Smooth muscle cell (in vitro differentiated cells): ENCODE measurements around the gene BTAF1. TPM values are rescaled to one million over a fixed set of nuclear protein-coding genes. Genes with fewer than 3 reads are reported as not detected.
"Not testable (repeated sequence)": the region's sequence is repeated elsewhere in the genome, so short reads cannot be mapped to it uniquely, and the experiment has no call there.

Experiments
- DNase-seq: peaks from one replicate; lab custom pipeline; 2025; ENCODE audit not compliant: unreplicated experiment; lab: John Stamatoyannopoulos, UW
- H2AFZ ChIP-seq: fragments of 200-600 bp; sonication (generic); 2 replicates; pipeline ENCODE4 v1.6.0; 2016; ENCODE audit warnings: antibody characterized with exemption, low read depth, mild to moderate bottlenecking
- H3F3A ChIP-seq: fragments of 200-600 bp; sonication (generic); 2 replicates; pipeline ENCODE4 v1.6.0; 2017; ENCODE audit warnings: antibody characterized with exemption, low read depth
- H3K27ac ChIP-seq: fragments of 200-600 bp; sonication (generic); 2 replicates; pipeline ENCODE4 v1.5.1; 2016; ENCODE audit warnings: low read depth, mild to moderate bottlenecking
- H3K27me3 ChIP-seq: fragments of 200-600 bp; sonication (generic); 2 replicates; pipeline ENCODE4 v1.6.1; 2016; ENCODE audit warnings: low read depth, mild to moderate bottlenecking
- H3K36me3 ChIP-seq: fragments of 200-600 bp; sonication (generic); 2 replicates; pipeline ENCODE4 v1.5.1; 2016; ENCODE audit warnings: low read depth
- H3K4me1 ChIP-seq: fragments of 200-600 bp; sonication (generic); 2 replicates; pipeline ENCODE4 v1.5.1; 2016; ENCODE audit warnings: low read depth
- H3K4me2 ChIP-seq: fragments of 200-600 bp; sonication (generic); 2 replicates; pipeline ENCODE4 v1.6.0; 2016; ENCODE audit warnings: mild to moderate bottlenecking
- H3K4me3 ChIP-seq: fragments of 200-600 bp; sonication (generic); 2 replicates; pipeline ENCODE4 v1.5.1; 2016; ENCODE audit warnings: mild to moderate bottlenecking
- H3K79me2 ChIP-seq: fragments of 200-600 bp; sonication (generic); 2 replicates; pipeline ENCODE4 v1.6.0; 2016; ENCODE audit warnings: low read depth, mild to moderate bottlenecking
- H3K9ac ChIP-seq: fragments of 200-600 bp; sonication (generic); 2 replicates; pipeline ENCODE4 v1.6.0; 2016; ENCODE audit warnings: low read depth
- H3K9me3 ChIP-seq: fragments of 200-600 bp; sonication (generic); replicated peaks from 2 replicates; pipeline ENCODE4 v1.5.1; 2016; ENCODE audit warnings: low read depth
- H4K20me1 ChIP-seq: fragments of 200-600 bp; sonication (generic); 2 replicates; pipeline ENCODE4 v1.6.0; 2016; ENCODE audit warnings: low read depth
- WGBS: methylation state at CpG from one replicate; pipeline ENCODE4 v1.1.7; 2016; ENCODE audit warnings: low lambda C conversion rate; 5-methylcytosine and 5-hydroxymethylcytosine counted together
- polyA plus RNA-seq: library from polyadenylated mRNA; unstranded; fragments of >200 nt; fragmentation: Nextera tagmentation; extraction: Ambion mirVana; gene quantifications from 2 replicates; pipeline ENCODE4 v1.2.1, GENCODE V29; 2016
- total RNA-seq: library from RNA; depleted of rRNA; stranded (reverse); fragments of >200 nt; gene quantifications from 2 replicates; pipeline ENCODE4 v1.2.3, GENCODE V29; 2014
- TF ChIP-seq, protein P1 (sequence below): fragments of 200-600 bp; sonication (generic); IDR thresholded peaks from 2 replicates; pipeline ENCODE4 v1.5.1; 2017; ENCODE audit warnings: borderline replicate concordance, mild to moderate bottlenecking, antibody characterized with exemption; ENCODE audit not compliant: insufficient read depth, poor library complexity, severe bottlenecking

BTAF1 gene
- total and polyA plus RNA-seq, 2 experiments from 2014 or later, result 13.2 to 47.3 TPM

DNA sequence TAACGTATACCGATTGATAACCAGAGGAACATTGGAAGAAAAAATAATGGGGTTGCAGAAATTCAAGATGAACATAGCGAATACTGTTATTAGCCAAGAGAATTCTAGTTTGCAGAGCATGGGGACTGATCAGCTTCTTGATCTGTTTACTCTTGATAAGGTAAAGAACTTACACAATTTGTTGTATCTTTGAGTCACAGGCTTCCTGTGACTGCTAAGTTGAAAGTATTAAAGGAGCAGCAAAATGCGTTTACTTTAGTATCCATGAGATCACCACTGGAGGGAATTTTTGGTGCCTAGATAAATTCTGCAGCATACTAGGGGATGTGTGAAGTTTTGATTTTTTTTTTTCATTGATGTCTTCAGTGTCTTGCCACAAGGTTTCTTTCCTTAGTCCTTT lies 103.6 kb downstream of the BTAF1 start:
- Histone ChIP-seq H3K4me2 (no peak overlapping the region), H3K4me1 (no peaks in the 10 kb centered on the region), H3K79me2 (no peaks in the 10 kb centered on the region), H4K20me1 (peaks cover 23% of the 10 kb centered on the region), H3K27me3 (no peaks in the 10 kb centered on the region), H3F3A (no peaks in the 10 kb centered on the region), H2AFZ (no peak overlapping the region), H3K36me3 (peaks cover 45% of the 10 kb centered on the region), H3K4me3 (no peak overlapping the region), H3K9ac (no peak overlapping the region), H3K27ac (no peak overlapping the region), H3K9me3 (no peaks in the 10 kb centered on the region)
- 84% methylated on average over 4 of the region's 4 CpGs for WGBS
- TF ChIP-seq, protein P1, sequence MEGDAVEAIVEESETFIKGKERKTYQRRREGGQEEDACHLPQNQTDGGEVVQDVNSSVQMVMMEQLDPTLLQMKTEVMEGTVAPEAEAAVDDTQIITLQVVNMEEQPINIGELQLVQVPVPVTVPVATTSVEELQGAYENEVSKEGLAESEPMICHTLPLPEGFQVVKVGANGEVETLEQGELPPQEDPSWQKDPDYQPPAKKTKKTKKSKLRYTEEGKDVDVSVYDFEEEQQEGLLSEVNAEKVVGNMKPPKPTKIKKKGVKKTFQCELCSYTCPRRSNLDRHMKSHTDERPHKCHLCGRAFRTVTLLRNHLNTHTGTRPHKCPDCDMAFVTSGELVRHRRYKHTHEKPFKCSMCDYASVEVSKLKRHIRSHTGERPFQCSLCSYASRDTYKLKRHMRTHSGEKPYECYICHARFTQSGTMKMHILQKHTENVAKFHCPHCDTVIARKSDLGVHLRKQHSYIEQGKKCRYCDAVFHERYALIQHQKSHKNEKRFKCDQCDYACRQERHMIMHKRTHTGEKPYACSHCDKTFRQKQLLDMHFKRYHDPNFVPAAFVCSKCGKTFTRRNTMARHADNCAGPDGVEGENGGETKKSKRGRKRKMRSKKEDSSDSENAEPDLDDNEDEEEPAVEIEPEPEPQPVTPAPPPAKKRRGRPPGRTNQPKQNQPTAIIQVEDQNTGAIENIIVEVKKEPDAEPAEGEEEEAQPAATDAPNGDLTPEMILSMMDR, result no peak
- DNase-seq, result no peak

DNA sequence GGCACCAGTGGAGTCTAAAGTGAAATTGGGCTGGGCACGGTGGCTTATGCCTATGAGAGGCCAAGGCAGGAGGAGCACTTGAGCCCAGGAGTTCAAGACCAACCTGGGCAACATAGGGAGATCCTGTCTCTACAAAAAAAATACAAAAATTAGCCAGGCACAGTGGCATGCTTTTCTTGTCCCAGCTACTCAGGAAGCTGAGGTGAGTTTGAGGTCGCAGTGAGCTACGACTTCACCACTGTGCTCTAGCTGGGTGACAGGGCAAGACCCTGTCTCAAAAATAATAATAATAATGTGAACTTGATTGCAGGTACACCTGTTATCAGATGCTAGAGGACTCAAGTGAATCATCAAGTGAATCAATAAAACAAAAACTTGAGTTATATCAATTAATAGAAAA lies 108.0 kb downstream of the BTAF1 start:
- peaks cover 15% of the 10 kb centered on the region for H4K20me1 ChIP-seq
- H2AFZ ChIP-seq, result no peak overlapping the region
- H3F3A ChIP-seq, result peaks cover 4% of the 10 kb centered on the region
- no peaks in the 10 kb centered on the region for H3K27me3 ChIP-seq
- 97% methylated on average over 3 of the region's 3 CpGs for WGBS
- no peak overlapping the region for H3K4me2 ChIP-seq
- H3K27ac ChIP-seq, result no peak overlapping the region
- peaks cover 31% of the 10 kb centered on the region for H3K36me3 ChIP-seq
- TF ChIP-seq, protein P1, result no peak
- no peaks in the 10 kb centered on the region for H3K79me2 ChIP-seq
- H3K4me3 ChIP-seq, result no peak overlapping the region
- no peak for DNase-seq
- H3K9ac ChIP-seq, result no peak overlapping the region
- H3K4me1 ChIP-seq, result no peaks in the 10 kb centered on the region
- H3K9me3 ChIP-seq, result no peaks in the 10 kb centered on the region

DNA sequence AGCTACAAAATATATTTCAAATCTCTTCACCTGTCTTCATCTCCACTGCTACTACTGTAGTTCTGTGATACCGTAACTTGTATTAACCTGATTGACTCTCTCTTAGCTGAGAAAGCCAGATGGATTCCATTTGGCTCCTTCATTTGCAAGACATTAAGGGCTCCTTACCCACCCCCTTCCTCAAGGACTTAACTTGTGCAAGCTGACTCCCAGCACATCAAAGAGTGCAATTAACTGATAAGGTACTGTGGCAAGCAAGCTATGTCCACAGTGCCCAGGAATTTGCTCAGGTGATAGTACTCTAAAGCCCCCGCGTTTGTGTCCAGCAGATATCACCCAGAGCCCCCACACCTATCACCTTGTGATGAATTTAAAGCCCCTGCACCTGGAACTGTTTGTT lies 109.5 kb downstream of the BTAF1 start:
- not testable (repeated sequence) for H3K27me3 ChIP-seq, H3K79me2 ChIP-seq, H3F3A ChIP-seq, H3K4me3 ChIP-seq, H3K4me2 ChIP-seq, DNase-seq, H3K9me3 ChIP-seq, H3K27ac ChIP-seq, H3K4me1 ChIP-seq, H3K9ac ChIP-seq, H2AFZ ChIP-seq
- peaks cover 17% of the 10 kb centered on the region for H3K36me3 ChIP-seq
- 48% methylated on average over 3 of the region's 3 CpGs for WGBS
- peaks cover 15% of the 10 kb centered on the region for H4K20me1 ChIP-seq

DNA sequence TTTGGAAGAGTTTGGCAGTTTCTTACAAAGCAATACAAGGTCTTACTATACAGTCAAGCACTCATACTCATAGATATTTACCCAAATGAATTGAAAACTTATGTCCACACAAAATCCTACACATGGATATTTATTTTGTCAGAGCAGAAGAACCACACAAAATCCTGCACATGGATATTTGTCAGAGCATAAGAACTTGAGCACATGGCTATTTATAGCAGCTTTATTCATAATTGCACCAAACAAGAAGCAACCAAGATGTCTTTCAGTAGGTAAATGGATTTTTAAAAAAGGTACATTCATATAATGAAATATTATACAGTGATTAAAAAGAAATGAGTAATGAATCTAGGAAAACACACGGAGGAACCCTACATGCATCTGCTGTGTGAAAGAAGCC lies 115.4 kb downstream of the BTAF1 start:
- Histone ChIP-seq H3K27me3 (no peaks in the 10 kb centered on the region), H3K4me1 (peaks cover 5% of the 10 kb centered on the region), H4K20me1 (no peaks in the 10 kb centered on the region), H3F3A (peaks cover 7% of the 10 kb centered on the region), H3K9ac (no peak overlapping the region), H3K27ac (no peak overlapping the region), H3K4me2 (no peak overlapping the region), H3K9me3 (no peaks in the 10 kb centered on the region), H3K36me3 (no peaks in the 10 kb centered on the region), H3K79me2 (no peaks in the 10 kb centered on the region), H2AFZ (no peak overlapping the region), H3K4me3 (no peak overlapping the region)
- no peak for DNase-seq
- TF ChIP-seq, protein P1, result no peak
- 95% methylated on average over 1 of the region's 1 CpG for WGBS
